ENCODE measurements around the gene FGF11. TPM values are rescaled to one million over a fixed set of nuclear protein-coding genes. Genes with fewer than 3 reads are reported as not detected.

The FGF11 gene
- total RNA-seq, 2 donors from 2014 or later: 2.1 TPM; not detected in 1

- WGBS, 2 donors: 69 to 77% methylated on average over 2 to 6 of the region's 6 CpGs
- Histone ChIP-seq H3K27me3 (no peaks in the 10 kb centered on the region), H3K4me3 (no peak overlapping the region), H3K27ac (no peak overlapping the region), H3K9me3 (no peaks in the 10 kb centered on the region), H3K36me3 (replicated peaks in 1 of 2; ENCODE audit: insufficient read depth in 1 of 2, low read depth in 2 of 2) (no peaks in the 10 kb centered on the region), H3K4me1 (no peaks in the 10 kb centered on the region)
- ATAC-seq: no peak
- TF ChIP-seq POLR2A (IDR thresholded peaks at IDR 0.05): no peak
- TF ChIP-seq CTCF (IDR thresholded peaks at IDR 0.05): no peak
- DNase-seq: no peak
- intact Hi-C loops (cut with DNase I): no loop called here
Measured at GRCh38 chr17:7413346-7413985, 25.8 kb upstream of the FGF11 start.

GRCh38 chr17:7414837-7415236 lies 24.5 kb upstream of the FGF11 start:
- H3K4me1 ChIP-seq: no peaks in the 10 kb centered on the region
- WGBS, 2 donors: 40 to 82% methylated on average over 1 to 14 of the region's 14 CpGs
- DNase-seq (no peak), ATAC-seq (no peak)
- TF ChIP-seq POLR2A (IDR thresholded peaks at IDR 0.05) (no peak), CTCF (IDR thresholded peaks at IDR 0.05) (no peak)
- intact Hi-C loops (cut with DNase I): no loop called here
- no peak overlapping the region for H3K27ac ChIP-seq
- H3K9me3 ChIP-seq: no peaks in the 10 kb centered on the region
- no peaks in the 10 kb centered on the region for H3K27me3 ChIP-seq
- H3K4me3 ChIP-seq: no peak overlapping the region
- H3K36me3 ChIP-seq (replicated peaks in 1 of 2; ENCODE audit: insufficient read depth in 1 of 2, low read depth in 2 of 2): no peaks in the 10 kb centered on the region

GRCh38 chr17:7415784-7416183 lies 23.5 kb upstream of the FGF11 start:
- H3K9me3 ChIP-seq: no peaks in the 10 kb centered on the region
- no peak for TF ChIP-seq POLR2A (IDR thresholded peaks at IDR 0.05)
- no peak for TF ChIP-seq CTCF (IDR thresholded peaks at IDR 0.05)
- H3K4me1 ChIP-seq: no peaks in the 10 kb centered on the region
- 79 to 85% methylated on average over 16 to 22 of the region's 23 CpGs for WGBS, 2 donors
- ATAC-seq (no peak), DNase-seq (no peak)
- no peaks in the 10 kb centered on the region for H3K36me3 ChIP-seq (replicated peaks in 1 of 2; ENCODE audit: insufficient read depth in 1 of 2, low read depth in 2 of 2)
- intact Hi-C loops (cut with DNase I): no loop called here
- H3K27ac ChIP-seq: no peak overlapping the region
- H3K27me3 ChIP-seq: no peaks in the 10 kb centered on the region
- H3K4me3 ChIP-seq: no peak overlapping the region

- TF ChIP-seq POLR2A (IDR thresholded peaks at IDR 0.05): no peak
- no peak for TF ChIP-seq CTCF (IDR thresholded peaks at IDR 0.05)
- H3K4me1 ChIP-seq: no peaks in the 10 kb centered on the region
- no peak overlapping the region for H3K27ac ChIP-seq
- intact Hi-C loops (cut with DNase I): no loop called here
- no peaks in the 10 kb centered on the region for H3K36me3 ChIP-seq (replicated peaks in 1 of 2; ENCODE audit: insufficient read depth in 1 of 2, low read depth in 2 of 2)
- no peaks in the 10 kb centered on the region for H3K9me3 ChIP-seq
- no peaks in the 10 kb centered on the region for H3K27me3 ChIP-seq
- WGBS, 2 donors: 67 to 75% methylated on average over 6 of the region's 6 CpGs
- ATAC-seq (no peak), DNase-seq (no peak)
- no peak overlapping the region for H3K4me3 ChIP-seq
Measured at GRCh38 chr17:7416323-7416722, 23.0 kb upstream of the FGF11 start.

- 94 to 95% methylated on average over 30 to 40 of the region's 54 CpGs for WGBS, 2 donors
- no peaks in the 10 kb centered on the region for H3K27me3 ChIP-seq
- no peaks in the 10 kb centered on the region for H3K9me3 ChIP-seq
- H3K4me3 ChIP-seq: no peak overlapping the region
- DNase-seq (no peak), ATAC-seq (no peak)
- intact Hi-C loops (cut with DNase I): no loop called here
- no peaks in the 10 kb centered on the region for H3K4me1 ChIP-seq
- no peak for TF ChIP-seq POLR2A (IDR thresholded peaks at IDR 0.05)
- no peak for TF ChIP-seq CTCF (IDR thresholded peaks at IDR 0.05)
- H3K27ac ChIP-seq: no peak overlapping the region
- H3K36me3 ChIP-seq (replicated peaks in 1 of 2; ENCODE audit: insufficient read depth in 1 of 2, low read depth in 2 of 2): no peaks in the 10 kb centered on the region
Measured at GRCh38 chr17:7417056-7417655, 22.2 kb upstream of the FGF11 start.

Measured in body of pancreas (tissue), 4 donors.